HG03460 (cell line): ENCODE data around the gene SMYD2.

Experiments
- ATAC-seq: cut with Tn5 transposase; IDR thresholded peaks from one replicate; pipeline ENCODE4 v1.9.1; 2021; ENCODE audit not compliant: unreplicated experiment

Gene SMYD2

GRCh38 chr1:214300149-214300780, 19.3 kb downstream of the SMYD2 start:
- no peak for ATAC-seq

- ATAC-seq: no peak
Observed at GRCh38 chr1:214301526-214301925, 20.6 kb downstream of the SMYD2 start.

GRCh38 chr1:214303141-214303930, 22.4 kb downstream of the SMYD2 start:
- ATAC-seq: no peak

- ATAC-seq: no peak
Observed at GRCh38 chr1:214305164-214305751, 24.3 kb downstream of the SMYD2 start.

GRCh38 chr1:214306269-214306668, 25.3 kb downstream of the SMYD2 start:
- no peak for ATAC-seq

- peak; percentile 61 for ATAC-seq
Observed at GRCh38 chr1:214310010-214310409, 29.1 kb downstream of the SMYD2 start.

- no peak for ATAC-seq
Observed at GRCh38 chr1:214310777-214311690, 30.1 kb downstream of the SMYD2 start.

GRCh38 chr1:214312530-214313051, 31.6 kb downstream of the SMYD2 start:
- no peak for ATAC-seq

- no peak for ATAC-seq
Observed at GRCh38 chr1:214314178-214314843, 33.4 kb downstream of the SMYD2 start.

GRCh38 chr1:214316593-214316992, 35.6 kb downstream of the SMYD2 start:
- no peak for ATAC-seq

- ATAC-seq: no peak
Observed at GRCh38 chr1:214317300-214317699, 36.3 kb downstream of the SMYD2 start.

GRCh38 chr1:214317734-214318133, 36.8 kb downstream of the SMYD2 start:
- ATAC-seq: no peak

GRCh38 chr1:214318356-214318755, 37.4 kb downstream of the SMYD2 start:
- ATAC-seq: no peak

GRCh38 chr1:214318956-214319736, 38.2 kb downstream of the SMYD2 start:
- ATAC-seq: no peak

GRCh38 chr1:214319938-214320337, 39.0 kb downstream of the SMYD2 start:
- no peak for ATAC-seq

- ATAC-seq: no peak
Observed at GRCh38 chr1:214321705-214322453, 40.9 kb downstream of the SMYD2 start.

GRCh38 chr1:214324896-214325800, 44.2 kb downstream of the SMYD2 start:
- ATAC-seq: no peak

GRCh38 chr1:214326406-214326805, 45.4 kb downstream of the SMYD2 start:
- ATAC-seq: peak; percentile 45
